ENCODE data around the gene KRT23. TPM values are rescaled to one million over a fixed set of nuclear protein-coding genes. Genes with fewer than 3 reads are reported as not detected.

KRT23 gene
- total RNA-seq, 1 experiment from 2014 or later, result not detected

- Histone ChIP-seq H4K20me1 (ENCODE audit: insufficient read depth, low read depth, low read length) (no peaks in the 10 kb centered on the region), H3K4me2 (ENCODE audit: low read depth, low read length, poor library complexity, severe bottlenecking) (no peak overlapping the region), H3K9me2 (replicated peaks; ENCODE audit: insufficient read depth, low read length) (no peaks in the 10 kb centered on the region), H3K36me3 (ENCODE audit: insufficient read depth, low read length) (no peaks in the 10 kb centered on the region), H3K27me3 (ENCODE audit: low read length) (no peaks in the 10 kb centered on the region), H3K79me2 (ENCODE audit: low read length) (no peaks in the 10 kb centered on the region), H3K4me3 (ENCODE audit: low read length) (no peak overlapping the region), H3K9ac (ENCODE audit: low read length) (no peak overlapping the region), H2AFZ (ENCODE audit: low read length) (no peak overlapping the region), H3K27ac (ENCODE audit: low read length) (no peak overlapping the region), H3K4me1 (ENCODE audit: low read length) (no peaks in the 10 kb centered on the region), H3K9me3 (ENCODE audit: low read length) (no peaks in the 10 kb centered on the region)
- no peak for DNase-seq
Observed at GRCh38 chr17:40914075-40914855, 23.2 kb downstream of the KRT23 start.

GRCh38 chr17:40912486-40913210 lies 24.8 kb downstream of the KRT23 start:
- Histone ChIP-seq H4K20me1 (ENCODE audit: insufficient read depth, low read depth, low read length) (no peaks in the 10 kb centered on the region), H3K9ac (ENCODE audit: low read length) (no peak overlapping the region), H3K4me1 (ENCODE audit: low read length) (no peaks in the 10 kb centered on the region), H3K9me3 (ENCODE audit: low read length) (no peaks in the 10 kb centered on the region), H3K4me2 (ENCODE audit: low read depth, low read length, poor library complexity, severe bottlenecking) (no peak overlapping the region), H3K27me3 (ENCODE audit: low read length) (no peaks in the 10 kb centered on the region), H3K27ac (ENCODE audit: low read length) (no peak overlapping the region), H3K36me3 (ENCODE audit: insufficient read depth, low read length) (no peaks in the 10 kb centered on the region), H3K79me2 (ENCODE audit: low read length) (no peaks in the 10 kb centered on the region), H3K4me3 (ENCODE audit: low read length) (no peak overlapping the region), H3K9me2 (replicated peaks; ENCODE audit: insufficient read depth, low read length) (no peaks in the 10 kb centered on the region), H2AFZ (ENCODE audit: low read length) (no peak overlapping the region)
- DNase-seq, result no peak

- H2AFZ ChIP-seq (ENCODE audit: low read length), result no peak overlapping the region
- H3K9me3 ChIP-seq (ENCODE audit: low read length), result no peaks in the 10 kb centered on the region
- no peak overlapping the region for H3K4me3 ChIP-seq (ENCODE audit: low read length)
- no peaks in the 10 kb centered on the region for H3K79me2 ChIP-seq (ENCODE audit: low read length)
- no peaks in the 10 kb centered on the region for H3K4me1 ChIP-seq (ENCODE audit: low read length)
- no peaks in the 10 kb centered on the region for H3K36me3 ChIP-seq (ENCODE audit: insufficient read depth, low read length)
- no peaks in the 10 kb centered on the region for H3K9me2 ChIP-seq (replicated peaks; ENCODE audit: insufficient read depth, low read length)
- no peak overlapping the region for H3K4me2 ChIP-seq (ENCODE audit: low read depth, low read length, poor library complexity, severe bottlenecking)
- H3K9ac ChIP-seq (ENCODE audit: low read length), result no peak overlapping the region
- H4K20me1 ChIP-seq (ENCODE audit: insufficient read depth, low read depth, low read length), result no peaks in the 10 kb centered on the region
- no peaks in the 10 kb centered on the region for H3K27me3 ChIP-seq (ENCODE audit: low read length)
- DNase-seq, result no peak
- no peak overlapping the region for H3K27ac ChIP-seq (ENCODE audit: low read length)
Observed at GRCh38 chr17:40910441-40910841, 27.0 kb downstream of the KRT23 start.

- no peaks in the 10 kb centered on the region for H3K36me3 ChIP-seq (ENCODE audit: insufficient read depth, low read length)
- no peak overlapping the region for H3K27ac ChIP-seq (ENCODE audit: low read length)
- no peaks in the 10 kb centered on the region for H3K27me3 ChIP-seq (ENCODE audit: low read length)
- H3K79me2 ChIP-seq (ENCODE audit: low read length), result no peaks in the 10 kb centered on the region
- no peaks in the 10 kb centered on the region for H4K20me1 ChIP-seq (ENCODE audit: insufficient read depth, low read depth, low read length)
- H3K4me3 ChIP-seq (ENCODE audit: low read length), result no peak overlapping the region
- no peaks in the 10 kb centered on the region for H3K9me2 ChIP-seq (replicated peaks; ENCODE audit: insufficient read depth, low read length)
- no peak overlapping the region for H3K4me2 ChIP-seq (ENCODE audit: low read depth, low read length, poor library complexity, severe bottlenecking)
- no peak overlapping the region for H3K9ac ChIP-seq (ENCODE audit: low read length)
- DNase-seq, result no peak
- H2AFZ ChIP-seq (ENCODE audit: low read length), result no peak overlapping the region
- H3K4me1 ChIP-seq (ENCODE audit: low read length), result no peaks in the 10 kb centered on the region
- no peaks in the 10 kb centered on the region for H3K9me3 ChIP-seq (ENCODE audit: low read length)
Observed at GRCh38 chr17:40909755-40910154, 27.7 kb downstream of the KRT23 start.

- H3K36me3 ChIP-seq (ENCODE audit: insufficient read depth, low read length), result no peaks in the 10 kb centered on the region
Observed at GRCh38 chr17:40909351-40909750, 28.1 kb downstream of the KRT23 start.

GRCh38 chr17:40906613-40907012 lies 30.8 kb downstream of the KRT23 start:
- no peak overlapping the region for H3K4me2 ChIP-seq (ENCODE audit: low read depth, low read length, poor library complexity, severe bottlenecking)
- H4K20me1 ChIP-seq (ENCODE audit: insufficient read depth, low read depth, low read length), result no peaks in the 10 kb centered on the region
- no peak overlapping the region for H2AFZ ChIP-seq (ENCODE audit: low read length)
- no peaks in the 10 kb centered on the region for H3K9me3 ChIP-seq (ENCODE audit: low read length)
- H3K27ac ChIP-seq (ENCODE audit: low read length), result no peak overlapping the region
- no peak for DNase-seq
- H3K27me3 ChIP-seq (ENCODE audit: low read length), result no peaks in the 10 kb centered on the region
- no peaks in the 10 kb centered on the region for H3K36me3 ChIP-seq (ENCODE audit: insufficient read depth, low read length)
- H3K4me1 ChIP-seq (ENCODE audit: low read length), result no peaks in the 10 kb centered on the region
- no peak overlapping the region for H3K9ac ChIP-seq (ENCODE audit: low read length)
- no peaks in the 10 kb centered on the region for H3K79me2 ChIP-seq (ENCODE audit: low read length)
- no peaks in the 10 kb centered on the region for H3K9me2 ChIP-seq (replicated peaks; ENCODE audit: insufficient read depth, low read length)
- no peak overlapping the region for H3K4me3 ChIP-seq (ENCODE audit: low read length)

More at GRCh38 chr17:40909351-40909750, 28.1 kb downstream of the KRT23 start:
- no peak overlapping the region for H3K9ac ChIP-seq (ENCODE audit: low read length)
- no peaks in the 10 kb centered on the region for H3K4me1 ChIP-seq (ENCODE audit: low read length)
- no peak overlapping the region for H3K4me3 ChIP-seq (ENCODE audit: low read length)
- H3K4me2 ChIP-seq (ENCODE audit: low read depth, low read length, poor library complexity, severe bottlenecking), result no peak overlapping the region
- H3K9me3 ChIP-seq (ENCODE audit: low read length), result no peaks in the 10 kb centered on the region
- no peaks in the 10 kb centered on the region for H4K20me1 ChIP-seq (ENCODE audit: insufficient read depth, low read depth, low read length)
- no peaks in the 10 kb centered on the region for H3K79me2 ChIP-seq (ENCODE audit: low read length)
- H3K9me2 ChIP-seq (replicated peaks; ENCODE audit: insufficient read depth, low read length), result no peaks in the 10 kb centered on the region
- H3K27ac ChIP-seq (ENCODE audit: low read length), result no peak overlapping the region
- peak; percentile 82 for DNase-seq
- no peaks in the 10 kb centered on the region for H3K27me3 ChIP-seq (ENCODE audit: low read length)
- H2AFZ ChIP-seq (ENCODE audit: low read length), result no peak overlapping the region

- no peaks in the 10 kb centered on the region for H3K27me3 ChIP-seq (ENCODE audit: low read length)
- H4K20me1 ChIP-seq (ENCODE audit: insufficient read depth, low read depth, low read length), result no peaks in the 10 kb centered on the region
- no peaks in the 10 kb centered on the region for H3K79me2 ChIP-seq (ENCODE audit: low read length)
- H3K27ac ChIP-seq (ENCODE audit: low read length), result no peak overlapping the region
- DNase-seq, result no peak
- no peak overlapping the region for H2AFZ ChIP-seq (ENCODE audit: low read length)
- H3K9me3 ChIP-seq (ENCODE audit: low read length), result no peaks in the 10 kb centered on the region
- no peaks in the 10 kb centered on the region for H3K9me2 ChIP-seq (replicated peaks; ENCODE audit: insufficient read depth, low read length)
- H3K4me3 ChIP-seq (ENCODE audit: low read length), result no peak overlapping the region
- no peak overlapping the region for H3K4me2 ChIP-seq (ENCODE audit: low read depth, low read length, poor library complexity, severe bottlenecking)
- H3K4me1 ChIP-seq (ENCODE audit: low read length), result no peaks in the 10 kb centered on the region
- H3K36me3 ChIP-seq (ENCODE audit: insufficient read depth, low read length), result no peaks in the 10 kb centered on the region
- H3K9ac ChIP-seq (ENCODE audit: low read length), result no peak overlapping the region
Observed at GRCh38 chr17:40905370-40905769, 32.1 kb downstream of the KRT23 start.

- Histone ChIP-seq H3K4me2 (ENCODE audit: low read depth, low read length, poor library complexity, severe bottlenecking) (no peak overlapping the region), H3K9ac (ENCODE audit: low read length) (no peak overlapping the region)
- no peak for DNase-seq
Observed at GRCh38 chr17:40903129-40903847, 34.2 kb downstream of the KRT23 start.

More at GRCh38 chr17:40903129-40903847, 34.2 kb downstream of the KRT23 start:
- Histone ChIP-seq H3K4me3 (ENCODE audit: low read length) (no peak overlapping the region), H3K27me3 (ENCODE audit: low read length) (no peaks in the 10 kb centered on the region), H4K20me1 (ENCODE audit: insufficient read depth, low read depth, low read length) (no peaks in the 10 kb centered on the region), H3K36me3 (ENCODE audit: insufficient read depth, low read length) (no peaks in the 10 kb centered on the region), H2AFZ (ENCODE audit: low read length) (no peak overlapping the region), H3K4me1 (ENCODE audit: low read length) (no peaks in the 10 kb centered on the region), H3K9me3 (ENCODE audit: low read length) (no peaks in the 10 kb centered on the region), H3K79me2 (ENCODE audit: low read length) (no peaks in the 10 kb centered on the region), H3K27ac (ENCODE audit: low read length) (no peak overlapping the region), H3K9me2 (replicated peaks; ENCODE audit: insufficient read depth, low read length) (no peaks in the 10 kb centered on the region)

All from Karpas-422 (cell line).